ENCODE measurements around the gene FHAD1. TPM values are rescaled to one million over a fixed set of nuclear protein-coding genes. Genes with fewer than 3 reads are reported as not detected.
"Not testable (repeated sequence)": the region's sequence is repeated elsewhere in the genome, so short reads cannot be mapped to it uniquely, and the experiment has no call there.

The FHAD1 gene
- total RNA-seq, 1 experiment from 2014 or later = 3.5 TPM

DNA sequence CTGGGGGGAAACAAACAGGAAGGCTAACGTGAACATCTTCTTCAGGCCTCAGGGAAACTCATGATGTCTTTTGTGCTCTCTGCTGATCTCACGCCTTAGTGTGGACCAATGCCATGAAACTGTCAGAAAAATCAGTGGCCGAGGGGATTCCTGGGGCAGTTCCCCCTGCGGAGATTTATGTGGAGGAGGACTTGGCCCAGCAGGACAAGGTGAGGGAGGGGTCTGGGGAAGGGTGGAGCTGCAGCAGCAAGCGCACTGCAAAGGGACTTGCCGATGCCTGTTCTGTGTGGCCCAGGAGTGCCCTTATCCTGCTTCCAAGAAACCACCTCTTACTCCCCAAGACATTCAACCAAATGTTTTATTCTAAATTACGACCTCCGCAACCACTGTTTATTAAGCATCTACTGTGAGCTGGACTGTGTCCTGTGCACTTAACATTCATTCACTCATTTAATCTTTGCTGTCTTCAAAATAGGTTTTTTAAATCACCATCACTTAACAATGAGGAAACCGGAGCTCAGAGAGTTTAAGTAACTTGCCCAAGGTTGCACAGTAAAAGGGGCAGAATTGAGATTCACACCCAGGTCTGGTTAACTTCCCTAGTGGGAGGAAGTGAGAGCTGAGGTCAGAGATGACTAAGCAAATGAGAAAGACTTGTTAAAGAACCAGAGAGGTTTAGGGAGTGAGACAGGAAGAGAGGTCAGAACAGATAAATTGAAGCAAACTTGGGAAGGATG lies 49.7 kb downstream of the FHAD1 start:
- no TSS peak for BruUV-seq (replicated peaks)
- Histone ChIP-seq H3K4me1 (ENCODE audit: control insufficient read depth in 1 of 2, insufficient read depth in 2 of 2, low read length in 2 of 2) (peaks cover 0 to 9% of the 10 kb centered on the region in 2 experiments; a peak in 2 of 4 replicates), H3K9ac (ENCODE audit: low read length) (no peak overlapping the region), H3K9me2 (ENCODE audit: insufficient read depth) (no peaks in the 10 kb centered on the region), H3K27me3 (ENCODE audit: insufficient read depth, low read length) (no peaks in the 10 kb centered on the region), H3K4me2 (ENCODE audit: low read length) (no peak overlapping the region), H3K27ac (ENCODE audit: low read depth, low read length) (no peak overlapping the region), H4K20me1 (ENCODE audit: insufficient read depth) (no peaks in the 10 kb centered on the region), H3K36me3 (ENCODE audit: control insufficient read depth in 1 of 2, insufficient read depth in 2 of 2, low read length in 2 of 2) (no peaks in the 10 kb centered on the region), H2AFZ (ENCODE audit: low read depth, low read length, poor library complexity, severe bottlenecking) (no peak overlapping the region), H3K79me2 (ENCODE audit: insufficient read depth, low read length) (no peaks in the 10 kb centered on the region), H3K4me3 (replicated peaks in 1 of 2; ENCODE audit: low read depth in 1 of 2, low read length in 2 of 2) (no peak overlapping the region), H3K9me3 (ENCODE audit: control insufficient read depth in 1 of 2, insufficient read depth in 1 of 2, low read depth in 1 of 2, low read length in 2 of 2) (no peaks in the 10 kb centered on the region)
- POLR2A ChIA-PET = no interaction called here
- TF ChIP-seq RAD21 (IDR thresholded peaks at IDR 0.05; ENCODE audit: low read depth) (no peak), CEBPB (IDR thresholded peaks at IDR 0.05; ENCODE audit: low read depth) (no peak), CBX3 (IDR thresholded peaks at IDR 0.05; ENCODE audit: low read depth) (no peak), POLR2AphosphoS5 (IDR thresholded peaks at IDR 0.05; ENCODE audit: low read depth, low read length) (no peak), ZNF274 (IDR thresholded peaks at IDR 0.05; ENCODE audit: low read depth, low read length) (no peak), YY1 (IDR thresholded peaks at IDR 0.05; ENCODE audit: extremely low read depth, insufficient replicate concordance, low read depth, low read length) (no peak)
- no peak for DNase-seq (ENCODE audit: low read depth, low spot score)
- intact Hi-C loops (cut with micrococcal nuclease) = no loop called here
- RAD21 ChIA-PET (ENCODE audit: low non-redundant PET in 1 of 2, low total read pairs in 2 of 2, uncharacterized antibody in 2 of 2, unreplicated experiment in 2 of 2) = no interaction called here
- CTCF ChIA-PET = no interaction called here
- peak; percentile 47; the same call in 1 of the 2 replicates for ATAC-seq

- H3K79me2 ChIP-seq (ENCODE audit: insufficient read depth, low read length); intact Hi-C loops (cut with micrococcal nuclease); BruUV-seq (replicated peaks); H3K27me3 ChIP-seq (ENCODE audit: insufficient read depth, low read length); H4K20me1 ChIP-seq (ENCODE audit: insufficient read depth); H3K4me1 ChIP-seq (ENCODE audit: control insufficient read depth in 1 of 2, insufficient read depth in 2 of 2, low read length in 2 of 2); H3K36me3 ChIP-seq (ENCODE audit: control insufficient read depth in 1 of 2, insufficient read depth in 2 of 2, low read length in 2 of 2); ATAC-seq; H3K9ac ChIP-seq (ENCODE audit: low read length); H3K27ac ChIP-seq (ENCODE audit: low read depth, low read length); H3K4me2 ChIP-seq (ENCODE audit: low read length); RAD21 ChIA-PET (ENCODE audit: low non-redundant PET in 1 of 2, low total read pairs in 2 of 2, uncharacterized antibody in 2 of 2, unreplicated experiment in 2 of 2); CTCF ChIA-PET; POLR2A ChIA-PET; H3K9me2 ChIP-seq (ENCODE audit: insufficient read depth); H3K9me3 ChIP-seq (ENCODE audit: control insufficient read depth in 1 of 2, insufficient read depth in 1 of 2, low read depth in 1 of 2, low read length in 2 of 2); DNase-seq (ENCODE audit: low read depth, low spot score); H2AFZ ChIP-seq (ENCODE audit: low read depth, low read length, poor library complexity, severe bottlenecking); H3K4me3 ChIP-seq (replicated peaks in 1 of 2; ENCODE audit: low read depth in 1 of 2, low read length in 2 of 2): not testable (repeated sequence)
Measured at GRCh38 chr1:15297975-15298374, 51.0 kb downstream of the FHAD1 start.

Data from HCT116 (cell line).